Measurements from ENCODE around the gene MVB12B.

DNA sequence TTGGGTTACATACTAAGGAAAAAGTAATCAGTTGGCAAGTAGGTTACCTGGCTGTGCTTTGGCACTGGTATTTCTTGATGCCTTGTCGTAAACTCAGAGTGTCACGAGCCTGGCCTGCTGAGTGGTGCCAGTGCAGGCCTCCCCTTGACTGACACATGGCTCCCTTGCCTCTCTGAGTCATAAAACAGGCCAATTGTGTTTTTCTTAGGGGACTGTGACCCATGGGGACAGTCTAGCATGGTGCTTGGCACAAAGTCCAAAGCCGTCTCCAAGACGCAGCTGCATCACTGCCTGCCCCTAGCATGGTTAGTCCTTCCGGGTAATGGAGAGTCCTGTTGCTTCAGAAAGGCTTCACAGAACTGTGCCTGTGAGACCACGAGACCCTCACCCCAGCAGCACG lies 132.5 kb downstream of the MVB12B start:
- TF ChIP-seq GABPA (IDR thresholded peaks at IDR 0.05; ENCODE audit: low read depth) = no peak
- TF ChIP-seq, protein P1, sequence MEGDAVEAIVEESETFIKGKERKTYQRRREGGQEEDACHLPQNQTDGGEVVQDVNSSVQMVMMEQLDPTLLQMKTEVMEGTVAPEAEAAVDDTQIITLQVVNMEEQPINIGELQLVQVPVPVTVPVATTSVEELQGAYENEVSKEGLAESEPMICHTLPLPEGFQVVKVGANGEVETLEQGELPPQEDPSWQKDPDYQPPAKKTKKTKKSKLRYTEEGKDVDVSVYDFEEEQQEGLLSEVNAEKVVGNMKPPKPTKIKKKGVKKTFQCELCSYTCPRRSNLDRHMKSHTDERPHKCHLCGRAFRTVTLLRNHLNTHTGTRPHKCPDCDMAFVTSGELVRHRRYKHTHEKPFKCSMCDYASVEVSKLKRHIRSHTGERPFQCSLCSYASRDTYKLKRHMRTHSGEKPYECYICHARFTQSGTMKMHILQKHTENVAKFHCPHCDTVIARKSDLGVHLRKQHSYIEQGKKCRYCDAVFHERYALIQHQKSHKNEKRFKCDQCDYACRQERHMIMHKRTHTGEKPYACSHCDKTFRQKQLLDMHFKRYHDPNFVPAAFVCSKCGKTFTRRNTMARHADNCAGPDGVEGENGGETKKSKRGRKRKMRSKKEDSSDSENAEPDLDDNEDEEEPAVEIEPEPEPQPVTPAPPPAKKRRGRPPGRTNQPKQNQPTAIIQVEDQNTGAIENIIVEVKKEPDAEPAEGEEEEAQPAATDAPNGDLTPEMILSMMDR (IDR thresholded peaks at IDR 0.05; ENCODE audit: insufficient read depth, low read length) = no peak
